ENCODE data around the gene ARL6IP4. TPM values are rescaled to one million over a fixed set of nuclear protein-coding genes. Genes with fewer than 3 reads are reported as not detected.

Gene ARL6IP4
- total RNA-seq, 1 donor from 2014 or later, result 155 TPM

DNA sequence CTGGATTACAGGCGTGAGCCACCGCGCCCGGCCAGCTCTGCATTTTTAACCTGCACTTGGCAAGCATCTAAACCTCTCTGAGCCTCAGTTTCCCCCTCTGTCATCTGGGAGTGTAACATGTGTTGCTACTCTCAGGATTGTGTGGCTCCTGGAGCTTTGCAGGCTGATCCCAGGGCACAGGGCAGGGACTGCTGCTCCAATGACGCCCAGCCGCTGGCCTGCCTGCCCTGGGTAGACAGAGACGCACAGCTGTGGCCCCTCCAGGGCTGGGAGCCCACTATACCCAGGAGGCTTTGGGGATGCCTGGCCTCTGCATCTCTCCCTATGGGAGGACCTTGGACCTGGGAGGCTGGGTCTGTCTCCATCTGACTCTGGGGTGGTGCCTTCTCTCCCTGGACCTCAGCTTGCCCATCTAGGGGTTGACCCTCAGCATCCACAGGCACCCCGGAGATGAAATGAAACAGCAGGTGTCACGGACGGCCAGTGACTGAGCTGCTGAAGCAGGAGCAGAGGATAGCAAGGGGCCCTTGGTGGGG is 13.7 kb downstream of the ARL6IP4 start:
- H3K9me3 Mint-ChIP-seq, result no peaks in the 10 kb centered on the region
- no peaks in the 10 kb centered on the region for H3K36me3 Mint-ChIP-seq (ENCODE audit: low read depth)
- H3K27ac Mint-ChIP-seq, result no peak overlapping the region
- no peak for DNase-seq (ENCODE audit: low spot score)
- H3K27me3 Mint-ChIP-seq (ENCODE audit: insufficient read depth), result no peaks in the 10 kb centered on the region
- intact Hi-C loops (cut with micrococcal nuclease), result no loop called here
- no peak overlapping the region for H3K4me3 Mint-ChIP-seq
- H3K4me1 Mint-ChIP-seq (ENCODE audit: low read depth), result peaks cover 7% of the 10 kb centered on the region

- no peak overlapping the region for H3K4me3 Mint-ChIP-seq
- intact Hi-C loops (cut with micrococcal nuclease), result no loop called here
- H3K36me3 Mint-ChIP-seq (ENCODE audit: low read depth), result no peaks in the 10 kb centered on the region
- H3K27me3 Mint-ChIP-seq (ENCODE audit: insufficient read depth), result no peaks in the 10 kb centered on the region
- peaks cover 7% of the 10 kb centered on the region for H3K4me1 Mint-ChIP-seq (ENCODE audit: low read depth)
- no peak for DNase-seq (ENCODE audit: low spot score)
- H3K9me3 Mint-ChIP-seq, result no peaks in the 10 kb centered on the region
- no peak overlapping the region for H3K27ac Mint-ChIP-seq
Observed at GRCh38 chr12:122994781-122995502, 14.5 kb downstream of the ARL6IP4 start.

GRCh38 chr12:122995503-122996187 is 15.2 kb downstream of the ARL6IP4 start:
- DNase-seq (ENCODE audit: low spot score), result no peak
- H3K27me3 Mint-ChIP-seq (ENCODE audit: insufficient read depth), result no peaks in the 10 kb centered on the region
- no peak overlapping the region for H3K27ac Mint-ChIP-seq
- H3K4me1 Mint-ChIP-seq (ENCODE audit: low read depth), result peaks cover 7% of the 10 kb centered on the region
- no peak overlapping the region for H3K4me3 Mint-ChIP-seq
- H3K9me3 Mint-ChIP-seq, result no peaks in the 10 kb centered on the region
- no peaks in the 10 kb centered on the region for H3K36me3 Mint-ChIP-seq (ENCODE audit: low read depth)
- intact Hi-C loops (cut with micrococcal nuclease), result no loop called here

- H3K9me3 Mint-ChIP-seq, result no peaks in the 10 kb centered on the region
- no peaks in the 10 kb centered on the region for H3K36me3 Mint-ChIP-seq (ENCODE audit: low read depth)
- H3K4me1 Mint-ChIP-seq (ENCODE audit: low read depth), result peaks cover 7% of the 10 kb centered on the region
- intact Hi-C loops (cut with micrococcal nuclease), result no loop called here
- no peak for DNase-seq (ENCODE audit: low spot score)
- no peak overlapping the region for H3K27ac Mint-ChIP-seq
- no peaks in the 10 kb centered on the region for H3K27me3 Mint-ChIP-seq (ENCODE audit: insufficient read depth)
- no peak overlapping the region for H3K4me3 Mint-ChIP-seq
Observed at GRCh38 chr12:122996188-122996601, 15.7 kb downstream of the ARL6IP4 start.

GRCh38 chr12:122996621-122997342 is 16.3 kb downstream of the ARL6IP4 start:
- DNase-seq (ENCODE audit: low spot score), result no peak
- intact Hi-C loops (cut with micrococcal nuclease), result no loop called here
- Mint-ChIP-seq H3K27ac (no peak overlapping the region), H3K27me3 (ENCODE audit: insufficient read depth) (no peaks in the 10 kb centered on the region), H3K9me3 (no peaks in the 10 kb centered on the region), H3K4me1 (ENCODE audit: low read depth) (peaks cover 7% of the 10 kb centered on the region), H3K4me3 (no peak overlapping the region), H3K36me3 (ENCODE audit: low read depth) (no peaks in the 10 kb centered on the region)

GRCh38 chr12:122997343-122998250 is 17.1 kb downstream of the ARL6IP4 start:
- intact Hi-C loops (cut with micrococcal nuclease), result no loop called here
- Mint-ChIP-seq H3K27me3 (ENCODE audit: insufficient read depth) (no peaks in the 10 kb centered on the region), H3K27ac (no peak overlapping the region), H3K4me3 (no peak overlapping the region), H3K36me3 (ENCODE audit: low read depth) (no peaks in the 10 kb centered on the region), H3K9me3 (no peaks in the 10 kb centered on the region), H3K4me1 (ENCODE audit: low read depth) (peaks cover 7% of the 10 kb centered on the region)
- DNase-seq (ENCODE audit: low spot score), result no peak

DNA sequence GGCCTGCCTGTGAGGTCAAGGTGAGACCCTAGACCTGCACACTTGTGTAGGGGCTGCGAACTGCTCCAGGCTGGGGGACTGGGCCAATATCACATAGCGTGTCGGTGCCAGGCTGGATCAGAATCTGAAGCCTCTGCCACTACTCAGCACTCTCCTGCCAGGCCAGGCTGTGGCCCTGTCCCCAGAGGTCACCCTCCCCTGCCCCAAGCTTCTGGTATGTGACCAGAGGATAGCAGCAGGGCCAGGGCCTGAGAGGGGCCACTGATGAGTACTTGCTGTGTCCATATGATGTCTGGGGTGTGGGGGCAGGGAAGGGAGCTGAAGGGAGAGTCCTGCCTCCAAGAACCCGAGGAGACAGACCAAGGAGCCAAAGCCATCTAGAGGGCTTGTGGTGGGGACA is 17.8 kb downstream of the ARL6IP4 start:
- H3K27ac Mint-ChIP-seq, result no peak overlapping the region
- H3K27me3 Mint-ChIP-seq (ENCODE audit: insufficient read depth), result no peaks in the 10 kb centered on the region
- peaks cover 3% of the 10 kb centered on the region for H3K4me1 Mint-ChIP-seq (ENCODE audit: low read depth)
- intact Hi-C loops (cut with micrococcal nuclease), result no loop called here
- no peak for DNase-seq (ENCODE audit: low spot score)
- H3K4me3 Mint-ChIP-seq, result no peak overlapping the region
- H3K9me3 Mint-ChIP-seq, result no peaks in the 10 kb centered on the region
- H3K36me3 Mint-ChIP-seq (ENCODE audit: low read depth), result peaks cover 3% of the 10 kb centered on the region

DNA sequence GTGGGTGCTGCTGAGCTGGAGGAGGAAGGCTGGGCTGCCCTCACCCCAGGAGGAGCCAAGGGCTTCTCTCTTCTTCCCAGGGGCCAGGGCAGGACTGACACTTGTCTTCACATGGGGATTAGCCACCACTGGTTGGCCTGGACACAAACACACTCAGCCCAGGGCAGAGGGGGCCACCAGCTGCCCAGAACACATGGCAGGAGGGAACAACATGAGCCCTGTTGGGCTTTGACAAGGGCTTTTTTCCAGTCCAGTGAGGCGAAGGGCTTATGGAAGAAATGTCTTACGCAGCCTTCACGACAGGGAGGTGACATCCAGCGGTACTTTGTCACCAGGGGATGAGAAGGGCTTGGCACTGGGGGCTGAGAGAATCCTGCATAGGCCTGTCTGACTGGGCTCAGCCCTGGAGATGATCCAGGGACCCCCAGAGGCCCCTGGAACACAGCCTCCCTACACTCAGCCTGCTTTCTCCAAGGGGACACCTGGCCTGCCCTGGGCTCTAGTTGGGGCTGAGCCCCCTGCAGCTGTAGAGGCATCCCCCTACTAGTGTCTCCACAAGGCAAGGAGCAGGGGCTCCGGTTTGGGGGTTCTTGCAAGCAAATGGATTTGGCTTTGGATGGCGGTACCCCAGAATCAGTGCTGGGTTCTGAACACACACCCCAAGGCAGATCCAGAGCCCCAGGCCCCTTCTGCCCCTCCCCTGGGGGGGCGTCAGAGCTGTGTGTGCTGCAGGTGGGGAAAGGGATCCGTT is 18.9 kb downstream of the ARL6IP4 start:
- Mint-ChIP-seq H3K4me1 (ENCODE audit: low read depth) (no peaks in the 10 kb centered on the region), H3K27me3 (ENCODE audit: insufficient read depth) (no peaks in the 10 kb centered on the region), H3K9me3 (no peaks in the 10 kb centered on the region), H3K4me3 (no peak overlapping the region), H3K27ac (no peak overlapping the region), H3K36me3 (ENCODE audit: low read depth) (peaks cover 3% of the 10 kb centered on the region)
- no peak for DNase-seq (ENCODE audit: low spot score)
- intact Hi-C loops (cut with micrococcal nuclease), result no loop called here

- intact Hi-C loops (cut with micrococcal nuclease), result no loop called here
- Mint-ChIP-seq H3K4me1 (ENCODE audit: low read depth) (no peaks in the 10 kb centered on the region), H3K9me3 (no peaks in the 10 kb centered on the region), H3K4me3 (no peak overlapping the region), H3K36me3 (ENCODE audit: low read depth) (peaks cover 3% of the 10 kb centered on the region), H3K27ac (no peak overlapping the region), H3K27me3 (ENCODE audit: insufficient read depth) (no peaks in the 10 kb centered on the region)
- DNase-seq (ENCODE audit: low spot score), result no peak
Observed at GRCh38 chr12:122999986-123000420, 19.5 kb downstream of the ARL6IP4 start.

GRCh38 chr12:123000578-123000977 is 20.1 kb downstream of the ARL6IP4 start:
- no peak overlapping the region for H3K4me3 Mint-ChIP-seq
- no peak overlapping the region for H3K27ac Mint-ChIP-seq
- peaks cover 3% of the 10 kb centered on the region for H3K36me3 Mint-ChIP-seq (ENCODE audit: low read depth)
- intact Hi-C loops (cut with micrococcal nuclease), result no loop called here
- no peak for DNase-seq (ENCODE audit: low spot score)
- no peaks in the 10 kb centered on the region for H3K4me1 Mint-ChIP-seq (ENCODE audit: low read depth)
- no peaks in the 10 kb centered on the region for H3K27me3 Mint-ChIP-seq (ENCODE audit: insufficient read depth)
- H3K9me3 Mint-ChIP-seq, result no peaks in the 10 kb centered on the region

DNA sequence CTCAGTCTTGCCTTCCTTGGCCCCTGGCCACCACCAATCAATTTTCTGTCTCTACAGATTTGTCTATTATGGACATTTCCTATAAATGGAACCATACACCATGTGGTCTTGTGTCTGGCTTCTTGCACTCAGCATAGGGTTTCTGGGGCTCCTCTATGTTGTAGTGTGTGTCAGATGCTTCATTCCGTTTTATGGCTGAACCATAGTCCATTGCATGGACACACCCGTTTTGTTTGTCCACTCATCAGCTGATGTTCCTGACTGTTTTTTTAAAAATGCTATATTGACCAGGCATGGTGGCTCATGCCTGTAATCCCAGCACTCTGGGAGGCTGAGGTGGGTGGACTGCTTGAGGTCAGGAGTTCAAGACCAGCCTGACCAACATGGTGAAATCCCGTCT is 21.0 kb downstream of the ARL6IP4 start:
- H3K36me3 Mint-ChIP-seq (ENCODE audit: low read depth), result peaks cover 3% of the 10 kb centered on the region
- no peak overlapping the region for H3K4me3 Mint-ChIP-seq
- intact Hi-C loops (cut with micrococcal nuclease), result no loop called here
- no peaks in the 10 kb centered on the region for H3K9me3 Mint-ChIP-seq
- no peak overlapping the region for H3K27ac Mint-ChIP-seq
- H3K4me1 Mint-ChIP-seq (ENCODE audit: low read depth), result no peaks in the 10 kb centered on the region
- H3K27me3 Mint-ChIP-seq (ENCODE audit: insufficient read depth), result no peaks in the 10 kb centered on the region
- no peak for DNase-seq (ENCODE audit: low spot score)

DNA sequence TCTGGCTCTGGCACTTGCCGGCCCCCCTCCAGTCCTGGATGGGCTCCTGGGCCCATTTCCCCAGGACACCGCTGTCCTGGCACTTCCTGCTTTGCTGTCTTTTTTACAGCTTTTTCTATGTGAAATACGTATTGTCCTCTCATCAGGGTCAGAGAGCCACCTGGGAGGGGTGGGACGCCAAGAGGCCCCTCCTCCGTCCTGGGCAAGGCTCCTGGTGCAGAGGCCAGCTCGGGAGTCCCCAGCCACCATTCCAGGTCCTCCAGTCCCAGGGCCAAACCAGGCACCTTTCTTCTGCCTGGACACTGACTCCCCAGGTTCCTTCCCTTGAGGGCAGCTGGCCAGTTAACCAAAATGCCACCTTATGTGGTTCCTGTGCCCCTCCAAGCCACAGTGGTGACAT is 22.8 kb downstream of the ARL6IP4 start:
- no peak for DNase-seq (ENCODE audit: low spot score)
- H3K4me1 Mint-ChIP-seq (ENCODE audit: low read depth), result no peaks in the 10 kb centered on the region
- no peaks in the 10 kb centered on the region for H3K9me3 Mint-ChIP-seq
- intact Hi-C loops (cut with micrococcal nuclease), result no loop called here
- H3K36me3 Mint-ChIP-seq (ENCODE audit: low read depth), result peaks cover 3% of the 10 kb centered on the region
- H3K4me3 Mint-ChIP-seq, result no peak overlapping the region
- no peaks in the 10 kb centered on the region for H3K27me3 Mint-ChIP-seq (ENCODE audit: insufficient read depth)
- H3K27ac Mint-ChIP-seq, result no peak overlapping the region
